HG03139 (cell line): Measurements from ENCODE around the gene CHCHD3.

Experiments used
- ATAC-seq: cut with Tn5 transposase; IDR thresholded peaks from one replicate; pipeline ENCODE4 v1.9.1; 2021; ENCODE audit not compliant: unreplicated experiment

Gene CHCHD3

GRCh38 chr7:133081599-133082389, at the start of gene CHCHD3:
CHCHD3 (minus strand) TSS chr7:133082090; CDS start chr7:133081937, 153 bp downstream.
- ATAC-seq: peak; percentile 99

GRCh38 chr7:133130166-133130565, 48.3 kb upstream of the CHCHD3 start:
- ATAC-seq: no peak

GRCh38 chr7:133126422-133126821, 44.5 kb upstream of the CHCHD3 start:
- ATAC-seq: no peak

- ATAC-seq: no peak
Observed at GRCh38 chr7:133124974-133125373, 43.1 kb upstream of the CHCHD3 start.

- no peak for ATAC-seq
Observed at GRCh38 chr7:133121175-133121844, 39.4 kb upstream of the CHCHD3 start.

GRCh38 chr7:133119067-133119466, 37.2 kb upstream of the CHCHD3 start:
- no peak for ATAC-seq

GRCh38 chr7:133118261-133118660, 36.4 kb upstream of the CHCHD3 start:
- ATAC-seq: no peak

- ATAC-seq: no peak
Observed at GRCh38 chr7:133117452-133117851, 35.6 kb upstream of the CHCHD3 start.

GRCh38 chr7:133115596-133115995, 33.7 kb upstream of the CHCHD3 start:
- no peak for ATAC-seq

GRCh38 chr7:133114519-133114918, 32.6 kb upstream of the CHCHD3 start:
- ATAC-seq: no peak

GRCh38 chr7:133112976-133113375, 31.1 kb upstream of the CHCHD3 start:
- ATAC-seq: no peak

- ATAC-seq: no peak
Observed at GRCh38 chr7:133112335-133112734, 30.4 kb upstream of the CHCHD3 start.

GRCh38 chr7:133110312-133110711, 28.4 kb upstream of the CHCHD3 start:
- no peak for ATAC-seq

GRCh38 chr7:133109816-133110215, 27.9 kb upstream of the CHCHD3 start:
- ATAC-seq: no peak

GRCh38 chr7:133108023-133108422, 26.1 kb upstream of the CHCHD3 start:
- no peak for ATAC-seq

- ATAC-seq: no peak
Observed at GRCh38 chr7:133102276-133103060, 20.6 kb upstream of the CHCHD3 start.

- no peak for ATAC-seq
Observed at GRCh38 chr7:133099633-133100286, 17.9 kb upstream of the CHCHD3 start.

- ATAC-seq: no peak
Observed at GRCh38 chr7:133095119-133095671, 13.3 kb upstream of the CHCHD3 start.

GRCh38 chr7:133091943-133092464, 10.1 kb upstream of the CHCHD3 start:
- ATAC-seq: no peak

- ATAC-seq: no peak
Observed at GRCh38 chr7:133082390-133082766, 488 bp upstream of the CHCHD3 start.
